ENCODE data around the gene SIPA1. TPM values are rescaled to one million over a fixed set of nuclear protein-coding genes. Genes with fewer than 3 reads are reported as not detected.
"Not testable (repeated sequence)": the region's sequence is repeated elsewhere in the genome, so short reads cannot be mapped to it uniquely, and the experiment has no call there.

Gene SIPA1
- total and polyA plus RNA-seq, 5 donors from 2014 or later = 74.7 to 200 (median 84.8) TPM

DNA sequence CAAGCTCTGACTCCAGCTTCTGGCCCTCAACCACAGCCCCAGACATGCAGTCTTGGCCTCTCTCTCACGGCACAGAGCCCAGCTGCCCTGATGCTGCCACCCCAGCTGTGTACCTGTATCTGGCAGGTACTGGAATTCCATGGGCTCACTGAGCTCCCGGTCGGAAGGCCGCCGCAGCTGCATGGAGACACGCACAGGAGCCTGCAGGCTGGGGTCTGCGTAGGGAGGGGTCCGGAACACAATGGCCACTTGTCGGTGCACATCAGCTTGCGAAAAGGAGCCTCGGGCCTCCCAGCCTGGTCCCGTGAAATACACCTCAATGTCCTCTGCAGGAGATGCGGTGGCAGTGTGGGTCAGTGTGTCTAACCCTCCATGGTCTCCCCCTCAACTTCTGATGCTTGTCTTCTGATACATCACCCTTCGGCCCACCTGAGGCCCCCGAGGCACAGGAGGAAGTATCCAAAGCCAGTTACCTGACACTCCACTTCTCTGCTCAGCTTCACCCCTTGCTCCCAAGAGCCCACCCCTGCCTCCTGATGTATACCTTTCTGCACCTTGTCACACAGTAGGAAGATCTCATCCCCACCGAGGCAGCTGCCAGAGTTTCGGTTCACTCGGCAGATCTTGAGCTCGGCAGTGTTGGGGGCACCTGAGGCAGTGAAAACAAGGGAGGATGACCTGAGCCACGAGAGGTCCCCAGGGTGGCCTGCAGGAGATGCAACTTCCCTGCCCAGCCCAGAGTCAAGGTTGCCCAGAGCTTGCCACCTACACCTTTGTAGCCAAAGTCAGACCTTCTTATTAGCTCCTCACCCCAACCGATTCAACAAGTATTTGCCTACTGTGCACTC is 20.5 kb downstream of the SIPA1 start:
- Mint-ChIP-seq H3K4me1 (peaks cover 13 to 60% (median 29%) of the 10 kb centered on the region in 4 donors), H3K4me3 (peak overlapping the region in 2 of 4 donors; percentile 59 to 89), H3K36me3 (peaks cover 46% of the 10 kb centered on the region), H3K27ac (no peak overlapping the region), H3K9me3 (no peaks in the 10 kb centered on the region), H3K27me3 (peaks cover 4% of the 10 kb centered on the region)
- Histone ChIP-seq H3K27ac (ENCODE audit: insufficient read depth, low read length, poor library complexity, severe bottlenecking) (no peak overlapping the region), H3K27me3 (ENCODE audit: control insufficient read depth, insufficient read depth, low read length) (no peaks in the 10 kb centered on the region), H3K9me3 (ENCODE audit: control insufficient read depth in 2 of 2, low read length in 2 of 2) (no peaks in the 10 kb centered on the region), H3K4me3 (ENCODE audit: low read depth, low read length) (no peak overlapping the region), H3K4me1 (ENCODE audit: control insufficient read depth, insufficient read depth, low read length, poor library complexity, severe bottlenecking) (peaks cover 43% of the 10 kb centered on the region), H3K36me3 (ENCODE audit: control insufficient read depth, insufficient read depth, low read length) (peaks cover 68% of the 10 kb centered on the region)
- ATAC-seq (ENCODE audit: low read depth in 2 of 2) = no peak
- no peak for DNase-seq

- H3K27me3 Mint-ChIP-seq = peaks cover 4% of the 10 kb centered on the region
- H3K9me3 ChIP-seq (ENCODE audit: control insufficient read depth in 2 of 2, low read length in 2 of 2) = no peaks in the 10 kb centered on the region
- peaks cover 13 to 60% (median 26%) of the 10 kb centered on the region in 4 donors for H3K4me1 Mint-ChIP-seq
- peaks cover 58% of the 10 kb centered on the region for H3K36me3 ChIP-seq (ENCODE audit: control insufficient read depth, insufficient read depth, low read length)
- no peaks in the 10 kb centered on the region for H3K27me3 ChIP-seq (ENCODE audit: control insufficient read depth, insufficient read depth, low read length)
- H3K4me3 ChIP-seq (ENCODE audit: low read depth, low read length) = no peak overlapping the region
- peak overlapping the region in 3 of 4 donors; percentile 52 to 89 (median 73) for H3K4me3 Mint-ChIP-seq
- no peaks in the 10 kb centered on the region for H3K9me3 Mint-ChIP-seq
- DNase-seq (no peak), ATAC-seq (ENCODE audit: low read depth in 2 of 2) (no peak)
- H3K4me1 ChIP-seq (ENCODE audit: control insufficient read depth, insufficient read depth, low read length, poor library complexity, severe bottlenecking) = peaks cover 41% of the 10 kb centered on the region
- H3K27ac ChIP-seq (ENCODE audit: insufficient read depth, low read length, poor library complexity, severe bottlenecking) = no peak overlapping the region
- H3K27ac Mint-ChIP-seq = peak overlapping the region; percentile 76 to 92 (median 90)
- H3K36me3 Mint-ChIP-seq = peaks cover 43% of the 10 kb centered on the region
Measured at GRCh38 chr11:65660038-65660437, 22.1 kb downstream of the SIPA1 start.

GRCh38 chr11:65660908-65661307 is 23.0 kb downstream of the SIPA1 start:
- ATAC-seq (ENCODE audit: low read depth in 2 of 2); DNase-seq; H3K9me3 Mint-ChIP-seq; H3K9me3 ChIP-seq (ENCODE audit: control insufficient read depth in 2 of 2, low read length in 2 of 2); H3K27me3 ChIP-seq (ENCODE audit: control insufficient read depth, insufficient read depth, low read length); H3K27me3 Mint-ChIP-seq: not testable (repeated sequence)
- Mint-ChIP-seq H3K27ac (peak overlapping the region in 2 of 3 donors; percentile 71 to 92), H3K36me3 (peaks cover 37% of the 10 kb centered on the region), H3K4me3 (peak overlapping the region; percentile 64 to 89 (median 86)), H3K4me1 (peaks cover 12 to 60% (median 23%) of the 10 kb centered on the region in 4 donors)
- peak overlapping the region; percentile 98 for H3K27ac ChIP-seq (ENCODE audit: insufficient read depth, low read length, poor library complexity, severe bottlenecking)
- peaks cover 49% of the 10 kb centered on the region for H3K36me3 ChIP-seq (ENCODE audit: control insufficient read depth, insufficient read depth, low read length)
- peaks cover 41% of the 10 kb centered on the region for H3K4me1 ChIP-seq (ENCODE audit: control insufficient read depth, insufficient read depth, low read length, poor library complexity, severe bottlenecking)
- H3K4me3 ChIP-seq (ENCODE audit: low read depth, low read length) = peak overlapping the region; percentile 31

DNA sequence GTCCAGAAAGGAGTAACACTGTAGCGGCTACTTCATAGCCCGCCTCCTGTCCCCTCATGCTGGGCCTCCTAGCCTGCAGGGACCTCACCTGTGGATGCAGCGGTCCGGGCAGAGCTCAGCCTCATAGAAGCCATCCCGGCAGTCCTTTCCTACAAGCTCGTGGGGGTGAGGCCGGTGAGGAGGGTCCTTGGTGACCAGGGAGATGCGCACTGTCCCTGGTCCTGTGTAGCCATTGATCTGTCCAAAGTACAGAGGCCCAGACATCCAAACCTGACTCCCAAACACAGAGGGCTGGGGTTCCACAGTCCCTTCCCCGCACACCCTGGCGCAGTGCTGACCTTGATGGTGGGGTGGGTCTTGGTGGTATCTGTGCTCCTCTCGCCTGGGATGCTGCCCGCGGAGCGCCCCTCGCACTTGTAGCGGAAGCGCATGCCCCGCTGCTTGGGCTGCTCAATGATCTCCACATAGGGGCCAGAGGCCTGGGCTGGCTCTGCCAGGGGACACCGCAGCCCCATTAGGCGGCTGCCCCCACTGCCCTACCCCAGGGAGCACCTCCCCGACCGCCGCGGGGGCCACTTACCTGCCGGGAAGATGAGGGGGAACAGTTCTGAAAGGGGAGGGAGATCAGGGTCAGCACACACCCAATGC is 23.8 kb downstream of the SIPA1 start:
- Histone ChIP-seq H3K27ac (ENCODE audit: insufficient read depth, low read length, poor library complexity, severe bottlenecking) (peak overlapping the region; percentile 98), H3K4me1 (ENCODE audit: control insufficient read depth, insufficient read depth, low read length, poor library complexity, severe bottlenecking) (peaks cover 41% of the 10 kb centered on the region), H3K9me3 (ENCODE audit: control insufficient read depth in 2 of 2, low read length in 2 of 2) (no peaks in the 10 kb centered on the region), H3K4me3 (ENCODE audit: low read depth, low read length) (peak overlapping the region; percentile 86), H3K36me3 (ENCODE audit: control insufficient read depth, insufficient read depth, low read length) (peaks cover 43% of the 10 kb centered on the region), H3K27me3 (ENCODE audit: control insufficient read depth, insufficient read depth, low read length) (no peaks in the 10 kb centered on the region)
- H3K4me1 Mint-ChIP-seq = peaks cover 8 to 58% (median 21%) of the 10 kb centered on the region in 4 donors
- H3K4me3 Mint-ChIP-seq = peak overlapping the region; percentile 86 to 94 (median 88)
- no peak for ATAC-seq (ENCODE audit: low read depth in 2 of 2)
- no peak for DNase-seq
- H3K9me3 Mint-ChIP-seq = no peaks in the 10 kb centered on the region
- peaks cover 4% of the 10 kb centered on the region for H3K27me3 Mint-ChIP-seq
- H3K36me3 Mint-ChIP-seq = peaks cover 32% of the 10 kb centered on the region
- H3K27ac Mint-ChIP-seq = peak overlapping the region in 2 of 3 donors; percentile 82 to 87

GRCh38 chr11:65662247-65662798 is 24.4 kb downstream of the SIPA1 start:
- H3K27me3 Mint-ChIP-seq = peaks cover 4% of the 10 kb centered on the region
- Histone ChIP-seq H3K9me3 (ENCODE audit: control insufficient read depth in 2 of 2, low read length in 2 of 2) (no peaks in the 10 kb centered on the region), H3K27ac (ENCODE audit: insufficient read depth, low read length, poor library complexity, severe bottlenecking) (peak overlapping the region; percentile 98), H3K4me1 (ENCODE audit: control insufficient read depth, insufficient read depth, low read length, poor library complexity, severe bottlenecking) (peaks cover 41% of the 10 kb centered on the region), H3K27me3 (ENCODE audit: control insufficient read depth, insufficient read depth, low read length) (no peaks in the 10 kb centered on the region), H3K4me3 (ENCODE audit: low read depth, low read length) (peak overlapping the region; percentile 86), H3K36me3 (ENCODE audit: control insufficient read depth, insufficient read depth, low read length) (peaks cover 37% of the 10 kb centered on the region)
- peak overlapping the region; percentile 86 to 94 (median 88) for H3K4me3 Mint-ChIP-seq
- DNase-seq = no peak
- H3K36me3 Mint-ChIP-seq = peaks cover 26% of the 10 kb centered on the region
- peaks cover 7 to 55% (median 18%) of the 10 kb centered on the region in 4 donors for H3K4me1 Mint-ChIP-seq
- ATAC-seq (ENCODE audit: low read depth in 2 of 2) = no peak
- peak overlapping the region; percentile 63 to 87 (median 82) for H3K27ac Mint-ChIP-seq
- no peaks in the 10 kb centered on the region for H3K9me3 Mint-ChIP-seq

DNA sequence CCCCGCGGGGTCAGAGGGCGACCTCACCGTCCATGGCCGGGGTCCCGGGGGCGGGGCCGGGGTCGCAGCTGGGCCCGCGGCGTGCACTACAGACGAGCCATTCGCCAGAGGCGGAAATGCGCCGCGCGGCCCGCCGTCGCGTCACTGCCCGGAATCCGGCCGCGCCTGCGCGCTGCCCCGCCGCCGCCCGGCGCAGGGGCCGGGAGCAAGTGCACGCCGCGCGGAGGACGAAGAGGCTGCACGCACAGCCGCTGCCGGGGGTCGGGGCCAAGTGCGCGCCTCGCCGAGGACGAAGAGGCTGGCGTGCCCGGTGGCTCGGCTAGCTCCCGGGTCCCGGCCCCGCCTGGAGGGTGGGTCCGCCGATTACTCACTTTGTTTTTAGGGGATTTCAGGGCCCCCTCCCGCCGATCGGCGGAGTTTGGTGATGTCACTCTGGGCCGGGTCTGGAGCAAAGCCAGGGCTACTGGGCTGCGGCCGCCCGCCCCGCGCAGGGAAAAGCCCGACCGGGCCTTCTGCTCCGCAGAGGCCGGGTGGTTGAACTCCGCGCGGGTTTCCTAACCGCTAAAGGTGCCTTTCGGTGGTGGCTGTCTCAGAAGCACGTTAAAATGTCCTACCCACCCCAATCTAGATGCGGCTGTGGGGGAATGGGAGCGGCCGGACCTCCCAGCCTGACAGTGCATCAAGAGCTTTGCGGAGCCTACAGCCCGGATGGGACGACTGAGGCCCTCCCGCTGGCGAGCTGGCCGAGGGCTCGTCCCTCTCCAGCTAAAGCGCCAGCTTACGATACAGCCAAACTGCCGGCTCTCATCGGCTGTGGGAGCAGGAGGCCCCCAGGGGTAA is 25.1 kb downstream of the SIPA1 start, which contains the start of gene RELA:
Gene RELA, minus strand, starts transcription at position 118 of the 840 bp plus-strand sequence. Its CDS starts 84 bp downstream, at position 34.
- peak within 1 kb of the TSS; percentile 86 for H3K4me3 ChIP-seq (ENCODE audit: low read depth, low read length)
- ATAC-seq (ENCODE audit: low read depth in 2 of 2) (peak; percentile 87 to 91), DNase-seq (peak; percentile 85 to 90 (median 90))
- no peaks in the 10 kb centered on the region for H3K27me3 ChIP-seq (ENCODE audit: control insufficient read depth, insufficient read depth, low read length)
- no peaks in the 10 kb centered on the region for H3K9me3 ChIP-seq (ENCODE audit: control insufficient read depth in 2 of 2, low read length in 2 of 2)
- peaks cover 41% of the 10 kb centered on the region for H3K4me1 ChIP-seq (ENCODE audit: control insufficient read depth, insufficient read depth, low read length, poor library complexity, severe bottlenecking)
- peak within 1 kb of the TSS; percentile 98 for H3K27ac ChIP-seq (ENCODE audit: insufficient read depth, low read length, poor library complexity, severe bottlenecking)
- peaks cover 5 to 49% (median 17%) of the 10 kb centered on the region in 4 donors for H3K4me1 Mint-ChIP-seq
- peaks cover 30% of the 10 kb centered on the region for H3K36me3 ChIP-seq (ENCODE audit: control insufficient read depth, insufficient read depth, low read length)
- peaks cover 21% of the 10 kb centered on the region for H3K36me3 Mint-ChIP-seq
- H3K27me3 Mint-ChIP-seq = peaks cover 4% of the 10 kb centered on the region
- peak within 1 kb of the TSS; percentile 88 to 94 (median 93) for H3K27ac Mint-ChIP-seq
- no peaks in the 10 kb centered on the region for H3K9me3 Mint-ChIP-seq
- H3K4me3 Mint-ChIP-seq = peak within 1 kb of the TSS; percentile 89 to 97 (median 94)
